GM12878 (cell line): ENCODE results near the gene MLF1. TPM values are rescaled to one million over a fixed set of nuclear protein-coding genes. Genes with fewer than 3 reads are reported as not detected.
A peak's percentile ranks its signal among the peaks of the same experiment; 100 is the strongest.

Source experiments
- ASH2L ChIP-seq: fragments of 300-600, 200-600 bp; sonication (generic); IDR thresholded peaks from 2 replicates; pipeline ENCODE4 v1.6.1; 2017; ENCODE audit warnings: low read depth, mild to moderate bottlenecking, borderline replicate concordance
- BACH1 ChIP-seq: fragments of 450-650 bp; IDR thresholded peaks from 2 replicates; pipeline ENCODE4 v1.6.1; 2017; ENCODE audit warnings: mild to moderate bottlenecking, borderline replicate concordance
- BHLHE40 ChIP-seq, 2 experiments: fragments of 450-650 bp in 1 of 2; IDR thresholded peaks; 2 replicates each; pipeline ENCODE4 v1.6.1; 2011 to 2017; ENCODE audit warnings: low read depth in 2 of 2, borderline replicate concordance in 1 of 2, improper control_type of control experiment in 1 of 2, low read length in 1 of 2, mild to moderate bottlenecking in 1 of 2
- CHD2 ChIP-seq: IDR thresholded peaks from 2 replicates; pipeline ENCODE4 v1.6.1; 2011; ENCODE audit warnings: low read depth, low read length, improper control_type of control experiment, borderline replicate concordance
- CREB1 ChIP-seq: IDR thresholded peaks from 2 replicates; pipeline ENCODE4 v1.6.1; 2012; ENCODE audit warnings: low read depth, mild to moderate bottlenecking, inconsistent platforms
- HDAC6 ChIP-seq: fragments of 200-600 bp; sonication (generic); IDR thresholded peaks from one replicate; pipeline ENCODE4 v1.8.0; 2017; ENCODE audit warnings: antibody characterized with exemption; ENCODE audit not compliant: unreplicated experiment
- HDGF ChIP-seq: fragments of 450-650 bp; IDR thresholded peaks from 2 replicates; pipeline ENCODE4 v1.6.1; 2016; ENCODE audit warnings: antibody characterized with exemption
- IKZF1 ChIP-seq: fragments of 450-650 bp; conservative IDR thresholded peaks from 2 replicates; pipeline ENCODE4 v1.6.1; 2017; ENCODE audit warnings: antibody characterized with exemption, mild to moderate bottlenecking
- JUND ChIP-seq: IDR thresholded peaks from 2 replicates; pipeline ENCODE4 v1.6.1; 2012; ENCODE audit warnings: low read depth, mild to moderate bottlenecking, low read length, improper control_type of control experiment, moderate library complexity
- KDM1A ChIP-seq: fragments of 200-600 bp; sonication (generic); IDR thresholded peaks from 2 replicates; pipeline ENCODE4 v1.6.1; 2016; ENCODE audit warnings: borderline replicate concordance
- MXI1 ChIP-seq: fragments of 150-350 bp; IDR thresholded peaks from 2 replicates; pipeline ENCODE4 v1.6.1; 2011; ENCODE audit warnings: low read depth, mild to moderate bottlenecking, inconsistent platforms, low read length, improper control_type of control experiment
- MYB ChIP-seq: fragments of 150-350 bp; IDR thresholded peaks from 2 replicates; pipeline ENCODE4 v1.6.1; 2014; ENCODE audit warnings: mild to moderate bottlenecking, low read depth, low read length, borderline replicate concordance
- NFYB ChIP-seq: IDR thresholded peaks from 2 replicates; pipeline ENCODE4 v1.6.1; 2011; ENCODE audit warnings: low read depth, mild to moderate bottlenecking, low read length, improper control_type of control experiment, moderate library complexity; ENCODE audit not compliant: insufficient read depth
- NR2F1 ChIP-seq: fragments of 450-650 bp; conservative IDR thresholded peaks from 2 replicates; pipeline ENCODE4 v1.6.1; 2017; ENCODE audit warnings: mild to moderate bottlenecking
- RAD21 ChIP-seq: IDR thresholded peaks from 2 replicates; pipeline ENCODE4 v1.6.1; 2011; ENCODE audit warnings: mild to moderate bottlenecking, low read depth, low read length, moderate library complexity; ENCODE audit not compliant: insufficient read depth
- RAD51 ChIP-seq: fragments of 450-650 bp; IDR thresholded peaks from 2 replicates; pipeline ENCODE4 v1.6.1; 2016; ENCODE audit warnings: moderate library complexity, mild to moderate bottlenecking, inconsistent platforms
- SMAD1 ChIP-seq: fragments of 450-650 bp; IDR thresholded peaks from 2 replicates; pipeline ENCODE4 v1.6.1; 2018; ENCODE audit warnings: mild to moderate bottlenecking, low read depth; ENCODE audit not compliant: partially characterized antibody
- SREBF1 ChIP-seq: IDR thresholded peaks from 2 replicates; pipeline ENCODE4 v1.6.1; 2012; ENCODE audit warnings: mild to moderate bottlenecking, low read length
- TAF1 ChIP-seq: IDR thresholded peaks from 2 replicates; pipeline ENCODE4 v1.6.1; 2011; ENCODE audit warnings: mild to moderate bottlenecking, low read depth, low read length, borderline replicate concordance
- YY1 ChIP-seq: IDR thresholded peaks from 2 replicates; pipeline ENCODE4 v1.6.1; 2011; ENCODE audit warnings: low read depth, mild to moderate bottlenecking, low read length
- ZNF217 ChIP-seq: fragments of 450-650 bp; IDR thresholded peaks from 2 replicates; pipeline ENCODE4 v1.6.1; 2017; ENCODE audit warnings: antibody characterized with exemption, mild to moderate bottlenecking
- ZSCAN29 ChIP-seq: fragments of 450-650 bp; IDR thresholded peaks from 2 replicates; pipeline ENCODE4 v1.6.1; 2017; ENCODE audit warnings: mild to moderate bottlenecking, moderate library complexity
- polyA plus RNA-seq, 11 experiments: library from polyadenylated mRNA; depleted of rRNA in 4 of 11; unstranded in 6 of 11; stranded (reverse) in 5 of 11; fragments of >200 nt; fragmentation: Nextera tagmentation in 4 of 11; fragmentation: Illumina TruSeq in 1 of 11; extraction: Ambion mirVana in 4 of 11; extraction: Trizol in 1 of 11; gene quantifications; 1 replicate in 1 of 11; 2 replicates in 10 of 11; pipeline versions ENCODE4 v1.2.1 to v1.2.3, GENCODE V29; 2011 to 2016; ENCODE audit warnings: inconsistent platforms in 2 of 11, missing spikeins in 2 of 11, low read depth in 1 of 11
- total RNA-seq, 4 experiments: library from RNA; depleted of rRNA in 3 of 4; stranded (reverse); fragments of >200 nt in 3 of 4; fragmentation: Illumina TruSeq in 1 of 4; extraction: Trizol in 1 of 4; gene quantifications; 2 replicates each; pipeline versions ENCODE4 v1.2.1 to v1.2.3, GENCODE V29; 2013 to 2021
- TF ChIP-seq, protein P1 (sequence below): IDR thresholded peaks from 2 replicates; pipeline ENCODE4 v1.6.1; 2012; ENCODE audit warnings: low read depth, low read length, improper control_type of control experiment
- TF ChIP-seq, protein P2 (sequence below): fragments of 450-650 bp; formaldehyde crosslinking; IDR thresholded peaks from 2 replicates; pipeline ENCODE4 v1.4.0; 2022; ENCODE audit warnings: mild to moderate bottlenecking, moderate library complexity
- TF ChIP-seq, protein P3 (sequence below): fragments of 450-650 bp; IDR thresholded peaks from 2 replicates; pipeline ENCODE4 v1.6.1; 2017; ENCODE audit warnings: mild to moderate bottlenecking

The MLF1 gene
- total and polyA plus RNA-seq, 10 of the 15 experiments (the other 5 are each of a cell fraction or from before 2014, with no cell fraction given): 0.19 to 0.69 (median 0.40) TPM; not detected in 2

DNA sequence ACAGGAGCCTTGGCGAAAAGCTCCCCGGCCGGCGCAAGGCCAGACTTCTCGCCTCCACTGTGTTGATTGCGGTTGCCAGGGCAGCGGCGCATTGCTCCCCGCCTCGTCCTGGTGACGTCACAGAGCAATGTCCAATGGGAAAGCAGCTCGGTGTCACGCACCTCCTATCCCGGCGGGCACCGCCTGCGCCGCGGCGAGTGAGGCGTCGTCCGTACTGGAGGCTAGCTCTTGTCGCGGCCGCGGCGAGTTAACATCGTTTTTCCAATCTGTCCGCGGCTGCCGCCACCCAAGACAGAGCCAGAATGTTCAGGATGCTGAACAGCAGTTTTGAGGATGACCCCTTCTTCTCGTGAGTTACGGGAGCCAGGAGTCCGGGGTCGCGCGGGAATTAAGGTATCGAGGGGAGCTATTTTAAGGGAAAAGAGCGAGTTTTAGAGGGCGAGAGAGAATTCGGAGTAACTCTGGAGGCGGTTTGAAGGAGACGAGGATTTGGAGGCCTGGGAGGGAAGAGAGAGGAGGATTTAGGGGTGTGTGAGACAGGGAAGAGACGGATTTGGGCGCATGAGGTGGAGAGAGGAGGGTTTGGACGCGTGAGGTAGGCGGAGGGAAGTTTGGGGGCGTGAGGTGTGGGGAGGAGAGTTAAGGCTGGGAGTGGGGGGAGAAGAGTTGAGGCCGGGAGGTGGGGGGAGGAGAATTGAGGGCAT lies at the start of gene MLF1 (continued):
- no peak for TF ChIP-seq MYB
- no peak for TF ChIP-seq SREBF1
- TF ChIP-seq ZNF217: no peak
- TF ChIP-seq NFYB: peak; percentile 42; the same call in 1 of the 2 replicates
- 0 out of 2 replicates have a peak, but pooled peaks have one; percentile 17 for TF ChIP-seq YY1
- TF ChIP-seq CHD2: no peak; the same call in 1 of the 2 replicates
- TF ChIP-seq, protein P1, sequence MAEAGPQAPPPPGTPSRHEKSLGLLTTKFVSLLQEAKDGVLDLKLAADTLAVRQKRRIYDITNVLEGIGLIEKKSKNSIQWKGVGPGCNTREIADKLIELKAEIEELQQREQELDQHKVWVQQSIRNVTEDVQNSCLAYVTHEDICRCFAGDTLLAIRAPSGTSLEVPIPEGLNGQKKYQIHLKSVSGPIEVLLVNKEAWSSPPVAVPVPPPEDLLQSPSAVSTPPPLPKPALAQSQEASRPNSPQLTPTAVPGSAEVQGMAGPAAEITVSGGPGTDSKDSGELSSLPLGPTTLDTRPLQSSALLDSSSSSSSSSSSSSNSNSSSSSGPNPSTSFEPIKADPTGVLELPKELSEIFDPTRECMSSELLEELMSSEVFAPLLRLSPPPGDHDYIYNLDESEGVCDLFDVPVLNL: no peak
- TF ChIP-seq MXI1: peak; percentile 56; the same call in 1 of the 2 replicates
- TF ChIP-seq RAD51: no peak
- TF ChIP-seq TAF1: no peak
- no peak for TF ChIP-seq ZSCAN29
- TF ChIP-seq, protein P2, sequence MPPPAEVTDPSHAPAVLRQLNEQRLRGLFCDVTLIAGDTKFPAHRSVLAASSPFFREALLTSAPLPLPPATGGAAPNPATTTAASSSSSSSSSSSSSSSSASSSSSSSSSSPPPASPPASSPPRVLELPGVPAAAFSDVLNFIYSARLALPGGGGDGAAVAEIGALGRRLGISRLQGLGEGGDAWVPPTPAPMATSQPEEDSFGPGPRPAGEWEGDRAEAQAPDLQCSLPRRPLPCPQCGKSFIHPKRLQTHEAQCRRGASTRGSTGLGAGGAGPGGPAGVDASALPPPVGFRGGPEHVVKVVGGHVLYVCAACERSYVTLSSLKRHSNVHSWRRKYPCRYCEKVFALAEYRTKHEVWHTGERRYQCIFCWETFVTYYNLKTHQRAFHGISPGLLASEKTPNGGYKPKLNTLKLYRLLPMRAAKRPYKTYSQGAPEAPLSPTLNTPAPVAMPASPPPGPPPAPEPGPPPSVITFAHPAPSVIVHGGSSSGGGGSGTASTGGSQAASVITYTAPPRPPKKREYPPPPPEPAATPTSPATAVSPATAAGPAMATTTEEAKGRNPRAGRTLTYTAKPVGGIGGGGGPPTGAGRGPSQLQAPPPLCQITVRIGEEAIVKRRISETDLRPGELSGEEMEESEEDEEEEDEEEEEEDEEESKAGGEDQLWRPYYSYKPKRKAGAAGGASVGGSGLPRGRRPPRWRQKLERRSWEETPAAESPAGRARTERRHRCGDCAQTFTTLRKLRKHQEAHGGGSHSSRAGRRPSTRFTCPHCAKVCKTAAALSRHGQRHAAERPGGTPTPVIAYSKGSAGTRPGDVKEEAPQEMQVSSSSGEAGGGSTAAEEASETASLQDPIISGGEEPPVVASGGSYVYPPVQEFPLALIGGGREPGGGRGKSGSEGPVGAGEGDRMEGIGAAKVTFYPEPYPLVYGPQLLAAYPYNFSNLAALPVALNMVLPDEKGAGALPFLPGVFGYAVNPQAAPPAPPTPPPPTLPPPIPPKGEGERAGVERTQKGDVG (CRISPR knock-in tag): no peak
- no peak for TF ChIP-seq ASH2L
- TF ChIP-seq, protein P3, sequence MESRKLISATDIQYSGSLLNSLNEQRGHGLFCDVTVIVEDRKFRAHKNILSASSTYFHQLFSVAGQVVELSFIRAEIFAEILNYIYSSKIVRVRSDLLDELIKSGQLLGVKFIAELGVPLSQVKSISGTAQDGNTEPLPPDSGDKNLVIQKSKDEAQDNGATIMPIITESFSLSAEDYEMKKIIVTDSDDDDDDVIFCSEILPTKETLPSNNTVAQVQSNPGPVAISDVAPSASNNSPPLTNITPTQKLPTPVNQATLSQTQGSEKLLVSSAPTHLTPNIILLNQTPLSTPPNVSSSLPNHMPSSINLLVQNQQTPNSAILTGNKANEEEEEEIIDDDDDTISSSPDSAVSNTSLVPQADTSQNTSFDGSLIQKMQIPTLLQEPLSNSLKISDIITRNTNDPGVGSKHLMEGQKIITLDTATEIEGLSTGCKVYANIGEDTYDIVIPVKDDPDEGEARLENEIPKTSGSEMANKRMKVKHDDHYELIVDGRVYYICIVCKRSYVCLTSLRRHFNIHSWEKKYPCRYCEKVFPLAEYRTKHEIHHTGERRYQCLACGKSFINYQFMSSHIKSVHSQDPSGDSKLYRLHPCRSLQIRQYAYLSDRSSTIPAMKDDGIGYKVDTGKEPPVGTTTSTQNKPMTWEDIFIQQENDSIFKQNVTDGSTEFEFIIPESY: no peak
- 0 out of 2 replicates have a peak, but pooled peaks have one; percentile 29 for TF ChIP-seq HDGF
- no peak for TF ChIP-seq NR2F1
- no peak for TF ChIP-seq KDM1A
- TF ChIP-seq BACH1: no peak
- TF ChIP-seq CREB1: peak; percentile 87; the same call in 1 of the 2 replicates
- no peak for TF ChIP-seq HDAC6
- 0 out of 2 replicates have a peak, but pooled peaks have one; percentile 33 for TF ChIP-seq IKZF1
- no peak for TF ChIP-seq JUND
- TF ChIP-seq SMAD1: no peak
- TF ChIP-seq BHLHE40 (IDR thresholded peaks at IDR 0.05; ENCODE audit: borderline replicate concordance in 1 of 2, low read depth in 2 of 2, low read length in 1 of 2): peak in 1 of 2 experiments; percentile 49; a peak in 2 of 4 replicates
- TF ChIP-seq RAD21: no peak
